ENCODE results near the gene SAP30BP. TPM values are rescaled to one million over a fixed set of nuclear protein-coding genes. Genes with fewer than 3 reads are reported as not detected.

The SAP30BP gene
- total and polyA plus RNA-seq, 4 donors, result 20.9 to 33.4 (median 30.2) TPM

DNA sequence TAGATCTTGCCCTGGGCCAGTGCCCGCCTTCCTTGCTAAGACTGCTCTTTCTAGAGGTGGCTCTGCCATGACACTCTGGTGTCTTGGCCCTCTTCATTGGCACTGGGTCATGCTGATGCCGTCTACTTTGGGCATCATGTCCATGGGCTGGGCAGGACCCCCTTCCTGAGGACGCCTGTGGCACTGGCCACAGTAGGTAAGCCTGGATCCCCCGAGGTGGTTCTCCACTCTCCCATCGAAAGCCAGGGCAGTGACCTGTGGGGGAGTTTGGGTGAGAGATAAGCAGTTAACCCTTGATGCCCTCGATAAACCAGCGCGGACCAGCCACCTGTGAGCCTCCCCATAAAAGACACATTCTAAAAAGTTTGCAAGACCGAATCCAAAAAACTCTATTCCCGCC lies 34.1 kb downstream of the SAP30BP start:
- Histone ChIP-seq H3K9ac (ENCODE audit: low read depth in 1 of 2, low read length in 2 of 2) (no peak overlapping the region), H3K27me3 (ENCODE audit: control insufficient read depth in 4 of 4, insufficient read depth in 4 of 4, low read length in 3 of 4) (no peaks in the 10 kb centered on the region), H3K4me3 (ENCODE audit: low read depth in 1 of 3, low read length in 3 of 3) (no peak overlapping the region), H3K9me3 (ENCODE audit: control insufficient read depth in 4 of 4, low read length in 3 of 4) (no peaks in the 10 kb centered on the region), H3K4me1 (ENCODE audit: control insufficient read depth in 4 of 4, insufficient read depth in 4 of 4, low read length in 3 of 4) (peaks cover 0 to 7% (median 2%) of the 10 kb centered on the region in 4 donors), H3K27ac (ENCODE audit: low read depth in 1 of 2, low read length in 2 of 2) (no peak overlapping the region), H3K36me3 (ENCODE audit: control insufficient read depth in 4 of 4, insufficient read depth in 3 of 4, low read depth in 1 of 4, low read length in 3 of 4) (peaks cover 31 to 64% (median 49%) of the 10 kb centered on the region in 4 donors)
- DNase-seq (ENCODE audit: low spot score), result no peak
- 87% methylated on average over 10 of the region's 10 CpGs for WGBS
- TF ChIP-seq, protein P1, sequence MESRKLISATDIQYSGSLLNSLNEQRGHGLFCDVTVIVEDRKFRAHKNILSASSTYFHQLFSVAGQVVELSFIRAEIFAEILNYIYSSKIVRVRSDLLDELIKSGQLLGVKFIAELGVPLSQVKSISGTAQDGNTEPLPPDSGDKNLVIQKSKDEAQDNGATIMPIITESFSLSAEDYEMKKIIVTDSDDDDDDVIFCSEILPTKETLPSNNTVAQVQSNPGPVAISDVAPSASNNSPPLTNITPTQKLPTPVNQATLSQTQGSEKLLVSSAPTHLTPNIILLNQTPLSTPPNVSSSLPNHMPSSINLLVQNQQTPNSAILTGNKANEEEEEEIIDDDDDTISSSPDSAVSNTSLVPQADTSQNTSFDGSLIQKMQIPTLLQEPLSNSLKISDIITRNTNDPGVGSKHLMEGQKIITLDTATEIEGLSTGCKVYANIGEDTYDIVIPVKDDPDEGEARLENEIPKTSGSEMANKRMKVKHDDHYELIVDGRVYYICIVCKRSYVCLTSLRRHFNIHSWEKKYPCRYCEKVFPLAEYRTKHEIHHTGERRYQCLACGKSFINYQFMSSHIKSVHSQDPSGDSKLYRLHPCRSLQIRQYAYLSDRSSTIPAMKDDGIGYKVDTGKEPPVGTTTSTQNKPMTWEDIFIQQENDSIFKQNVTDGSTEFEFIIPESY (IDR thresholded peaks at IDR 0.05), result no peak
- no peak for TF ChIP-seq SP1 (IDR thresholded peaks at IDR 0.05)

- Histone ChIP-seq H3K9ac (ENCODE audit: low read depth in 1 of 2, low read length in 2 of 2) (no peak overlapping the region), H3K4me1 (ENCODE audit: control insufficient read depth in 4 of 4, insufficient read depth in 4 of 4, low read length in 3 of 4) (no peaks in the 10 kb centered on the region), H3K27me3 (ENCODE audit: control insufficient read depth in 4 of 4, insufficient read depth in 4 of 4, low read length in 3 of 4) (no peaks in the 10 kb centered on the region), H3K9me3 (ENCODE audit: control insufficient read depth in 4 of 4, low read length in 3 of 4) (no peaks in the 10 kb centered on the region), H3K4me3 (ENCODE audit: low read depth in 1 of 3, low read length in 3 of 3) (no peak overlapping the region), H3K36me3 (ENCODE audit: control insufficient read depth in 4 of 4, insufficient read depth in 3 of 4, low read depth in 1 of 4, low read length in 3 of 4) (peaks cover 38 to 83% (median 58%) of the 10 kb centered on the region in 4 donors), H3K27ac (ENCODE audit: low read depth in 1 of 2, low read length in 2 of 2) (no peak overlapping the region)
- TF ChIP-seq HNF4A (conservative IDR thresholded peaks at IDR 0.05) (no peak), RAD21 (IDR thresholded peaks at IDR 0.05) (no peak), SP1 (IDR thresholded peaks at IDR 0.05) (no peak), CTCF (IDR thresholded peaks at IDR 0.05; ENCODE audit: low read depth, low read length, missing input control) (no peak), RXRA (IDR thresholded peaks at IDR 0.05) (no peak), FOXA2 (IDR thresholded peaks at IDR 0.05) (no peak), MAX (IDR thresholded peaks at IDR 0.05) (no peak), FOXA1 (IDR thresholded peaks at IDR 0.05) (no peak), JUND (IDR thresholded peaks at IDR 0.05) (no peak), TAF1 (conservative IDR thresholded peaks at IDR 0.05) (no peak), EGR1 (IDR thresholded peaks at IDR 0.05; ENCODE audit: low read depth in 2 of 2) (no peak), GABPA (IDR thresholded peaks at IDR 0.05 in 1 of 2, conservative IDR thresholded peaks at IDR 0.05 in 1 of 2) (no peak), NR2F2 (IDR thresholded peaks at IDR 0.05) (no peak), YY1 (IDR thresholded peaks at IDR 0.05) (no peak), HNF4G (IDR thresholded peaks at IDR 0.05) (no peak)
- TF ChIP-seq, protein P2, sequence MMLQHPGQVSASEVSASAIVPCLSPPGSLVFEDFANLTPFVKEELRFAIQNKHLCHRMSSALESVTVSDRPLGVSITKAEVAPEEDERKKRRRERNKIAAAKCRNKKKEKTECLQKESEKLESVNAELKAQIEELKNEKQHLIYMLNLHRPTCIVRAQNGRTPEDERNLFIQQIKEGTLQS (IDR thresholded peaks at IDR 0.05), result no peak
- TF ChIP-seq, protein P1 (IDR thresholded peaks at IDR 0.05), result no peak
- TF ChIP-seq, protein P3, sequence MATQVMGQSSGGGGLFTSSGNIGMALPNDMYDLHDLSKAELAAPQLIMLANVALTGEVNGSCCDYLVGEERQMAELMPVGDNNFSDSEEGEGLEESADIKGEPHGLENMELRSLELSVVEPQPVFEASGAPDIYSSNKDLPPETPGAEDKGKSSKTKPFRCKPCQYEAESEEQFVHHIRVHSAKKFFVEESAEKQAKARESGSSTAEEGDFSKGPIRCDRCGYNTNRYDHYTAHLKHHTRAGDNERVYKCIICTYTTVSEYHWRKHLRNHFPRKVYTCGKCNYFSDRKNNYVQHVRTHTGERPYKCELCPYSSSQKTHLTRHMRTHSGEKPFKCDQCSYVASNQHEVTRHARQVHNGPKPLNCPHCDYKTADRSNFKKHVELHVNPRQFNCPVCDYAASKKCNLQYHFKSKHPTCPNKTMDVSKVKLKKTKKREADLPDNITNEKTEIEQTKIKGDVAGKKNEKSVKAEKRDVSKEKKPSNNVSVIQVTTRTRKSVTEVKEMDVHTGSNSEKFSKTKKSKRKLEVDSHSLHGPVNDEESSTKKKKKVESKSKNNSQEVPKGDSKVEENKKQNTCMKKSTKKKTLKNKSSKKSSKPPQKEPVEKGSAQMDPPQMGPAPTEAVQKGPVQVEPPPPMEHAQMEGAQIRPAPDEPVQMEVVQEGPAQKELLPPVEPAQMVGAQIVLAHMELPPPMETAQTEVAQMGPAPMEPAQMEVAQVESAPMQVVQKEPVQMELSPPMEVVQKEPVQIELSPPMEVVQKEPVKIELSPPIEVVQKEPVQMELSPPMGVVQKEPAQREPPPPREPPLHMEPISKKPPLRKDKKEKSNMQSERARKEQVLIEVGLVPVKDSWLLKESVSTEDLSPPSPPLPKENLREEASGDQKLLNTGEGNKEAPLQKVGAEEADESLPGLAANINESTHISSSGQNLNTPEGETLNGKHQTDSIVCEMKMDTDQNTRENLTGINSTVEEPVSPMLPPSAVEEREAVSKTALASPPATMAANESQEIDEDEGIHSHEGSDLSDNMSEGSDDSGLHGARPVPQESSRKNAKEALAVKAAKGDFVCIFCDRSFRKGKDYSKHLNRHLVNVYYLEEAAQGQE (IDR thresholded peaks at IDR 0.05), result no peak
- WGBS, result 96% methylated on average over 12 of the region's 12 CpGs
- no peak for DNase-seq (ENCODE audit: low spot score)
These were observed 36.1 kb downstream of the SAP30BP start for GRCh38 chr17:75703191-75703590.
